ENCODE measurements around the gene CA7.

GRCh38 chr16:66845791-66846221 lies 1.6 kb downstream of the CA7 start:
- TF ChIP-seq CTCF (IDR thresholded peaks at IDR 0.05) (no peak), POLR2A (IDR thresholded peaks at IDR 0.05; ENCODE audit: low read depth) (no peak)
